ENCODE results near the gene TNNI2. TPM values are rescaled to one million over a fixed set of nuclear protein-coding genes. Genes with fewer than 3 reads are reported as not detected.

The TNNI2 gene
- total RNA-seq, 2 donors from 2014 or later: not detected

DNA sequence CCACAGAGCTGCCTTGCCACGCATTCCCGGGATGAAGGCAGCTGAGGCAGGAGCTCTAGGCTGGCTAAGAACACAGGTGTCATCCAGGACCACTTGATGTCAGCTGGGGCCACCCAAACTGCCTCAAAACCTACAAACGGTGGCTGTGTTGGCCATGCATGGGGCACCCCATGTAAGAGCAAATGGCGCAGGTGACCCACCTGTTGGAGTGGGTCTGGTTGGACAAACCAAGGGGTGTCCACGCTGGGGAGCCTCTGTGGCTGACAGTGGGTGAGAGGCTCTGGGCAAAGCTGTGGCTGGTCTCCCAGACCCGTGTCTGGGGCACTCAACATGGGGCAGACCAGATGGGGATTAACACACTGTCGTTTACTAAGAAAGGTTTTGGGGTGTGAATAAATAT, 23.0 kb upstream of the TNNI2 start:
- DNase-seq (ENCODE audit: low spot score in 2 of 2) (no peak), ATAC-seq (no peak)
- no peaks in the 10 kb centered on the region for H3K36me3 Mint-ChIP-seq
- no peak overlapping the region for H3K27ac Mint-ChIP-seq
- peaks cover 0 to 3% of the 10 kb centered on the region in 2 donors for H3K9me3 Mint-ChIP-seq

DNA sequence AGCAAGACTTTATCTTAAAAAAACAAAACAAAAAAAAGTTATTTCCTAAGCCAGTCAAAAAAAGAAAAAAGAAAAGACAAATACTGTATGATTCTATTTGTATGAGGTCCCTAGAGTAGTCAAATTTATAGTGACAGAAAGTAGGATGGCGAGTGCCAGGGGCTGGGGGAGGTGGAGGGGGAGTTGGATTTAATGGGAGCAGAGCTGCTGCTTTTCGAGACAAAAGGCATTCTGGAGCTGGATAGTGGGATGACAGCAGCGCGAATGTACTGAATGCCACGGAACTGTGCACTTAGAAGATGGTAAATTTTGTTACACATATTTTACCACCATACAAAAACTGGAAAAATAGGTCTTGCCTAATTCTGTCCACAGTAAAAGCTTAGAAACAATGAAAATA, 21.8 kb upstream of the TNNI2 start:
- no peaks in the 10 kb centered on the region for H3K36me3 Mint-ChIP-seq
- DNase-seq (ENCODE audit: low spot score in 2 of 2) (no peak), ATAC-seq (no peak)
- H3K27ac Mint-ChIP-seq: no peak overlapping the region
- H3K9me3 Mint-ChIP-seq: peaks cover 3 to 8% of the 10 kb centered on the region in 2 donors

DNA sequence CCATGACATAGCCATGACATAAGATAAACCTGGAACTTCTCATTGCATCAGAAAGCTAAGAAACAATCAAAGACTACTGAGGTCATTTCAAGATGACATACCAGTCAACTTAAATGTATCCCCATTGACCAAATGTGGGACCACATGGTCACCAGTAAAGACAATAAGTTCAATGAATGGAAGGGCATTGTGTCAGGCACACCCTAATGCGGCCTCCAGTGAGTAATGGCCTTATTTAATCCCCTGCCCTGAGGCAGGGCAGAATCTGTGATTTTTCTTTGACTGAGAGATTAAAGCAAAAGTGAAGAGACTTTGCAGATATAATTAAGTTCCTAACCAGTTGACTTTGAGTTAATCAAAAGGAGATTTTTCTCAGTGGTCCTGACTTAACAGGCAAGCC, 21.3 kb upstream of the TNNI2 start:
- no peak for ATAC-seq
- peaks cover 3 to 8% of the 10 kb centered on the region in 2 donors for H3K9me3 Mint-ChIP-seq
- no peaks in the 10 kb centered on the region for H3K36me3 Mint-ChIP-seq
- H3K27ac Mint-ChIP-seq: no peak overlapping the region
- DNase-seq (ENCODE audit: low spot score in 2 of 2): no peak

DNA sequence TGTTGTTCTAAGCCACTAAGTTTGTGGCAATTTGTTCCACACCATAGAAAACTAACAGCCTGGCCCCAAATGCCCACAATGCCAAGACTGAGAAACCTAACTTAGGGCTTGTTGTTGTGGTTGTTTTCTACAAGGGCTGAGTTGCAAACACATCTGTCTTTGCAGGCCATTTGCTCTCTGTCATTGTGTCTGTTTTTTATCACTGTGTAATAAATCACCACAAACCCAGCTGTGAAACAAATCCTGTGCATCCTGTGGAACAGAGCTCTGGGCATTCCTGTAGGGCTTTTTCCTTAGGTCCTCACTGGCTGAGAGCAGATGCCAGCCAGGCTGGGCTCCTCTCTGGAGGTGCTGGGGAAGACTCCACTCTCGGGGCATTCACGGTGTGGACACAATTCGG, 19.7 kb upstream of the TNNI2 start:
- H3K27ac Mint-ChIP-seq: no peak overlapping the region
- ATAC-seq: no peak
- H3K9me3 Mint-ChIP-seq: peaks cover 3 to 8% of the 10 kb centered on the region in 2 donors
- DNase-seq (ENCODE audit: low spot score in 2 of 2): no peak
- no peaks in the 10 kb centered on the region for H3K36me3 Mint-ChIP-seq

DNA sequence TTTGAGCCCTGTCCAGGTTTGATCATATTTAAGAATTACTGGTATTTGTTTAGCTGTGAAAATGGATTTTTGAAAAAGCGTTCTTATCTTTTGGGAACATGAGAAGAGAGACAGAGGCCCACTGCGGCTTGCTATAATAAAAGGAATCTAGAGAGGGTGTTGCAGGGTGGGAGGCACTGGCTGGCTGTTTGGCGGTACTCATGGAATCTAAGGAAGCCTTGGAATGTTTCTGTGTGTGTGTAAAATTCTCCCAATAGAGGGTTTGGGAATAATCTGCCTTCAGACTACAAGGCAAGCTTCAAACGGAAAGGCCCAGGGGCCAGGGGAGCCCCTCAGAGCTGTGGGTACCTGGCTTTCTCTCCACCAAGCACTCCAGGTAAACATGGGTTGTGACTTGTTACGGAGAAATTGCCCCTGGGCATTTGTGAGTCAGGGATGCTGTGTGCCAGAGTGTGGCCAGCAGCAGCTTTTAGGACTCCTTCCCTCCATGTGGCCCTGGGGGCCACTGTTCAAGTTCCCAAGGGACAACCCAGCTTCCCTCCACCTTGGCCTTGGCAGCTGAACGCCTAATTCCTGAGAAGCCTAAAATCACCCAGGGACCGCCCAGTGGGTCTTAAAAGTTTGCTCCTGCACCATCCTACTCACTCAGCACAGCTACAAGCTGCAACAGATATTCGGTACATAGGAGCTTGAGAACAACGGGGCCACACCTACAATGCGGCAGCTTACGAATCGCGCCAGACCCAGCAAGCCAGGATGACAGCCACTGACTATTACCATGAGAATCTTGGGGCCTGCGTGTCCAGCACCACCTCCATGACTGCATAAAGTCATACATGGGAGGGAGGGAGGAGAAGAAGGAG, 18.1 kb upstream of the TNNI2 start:
- H3K36me3 Mint-ChIP-seq: no peaks in the 10 kb centered on the region
- DNase-seq (ENCODE audit: low spot score in 2 of 2): no peak
- H3K9me3 Mint-ChIP-seq: peaks cover 3 to 8% of the 10 kb centered on the region in 2 donors
- no peak overlapping the region for H3K27ac Mint-ChIP-seq
- ATAC-seq: no peak

DNA sequence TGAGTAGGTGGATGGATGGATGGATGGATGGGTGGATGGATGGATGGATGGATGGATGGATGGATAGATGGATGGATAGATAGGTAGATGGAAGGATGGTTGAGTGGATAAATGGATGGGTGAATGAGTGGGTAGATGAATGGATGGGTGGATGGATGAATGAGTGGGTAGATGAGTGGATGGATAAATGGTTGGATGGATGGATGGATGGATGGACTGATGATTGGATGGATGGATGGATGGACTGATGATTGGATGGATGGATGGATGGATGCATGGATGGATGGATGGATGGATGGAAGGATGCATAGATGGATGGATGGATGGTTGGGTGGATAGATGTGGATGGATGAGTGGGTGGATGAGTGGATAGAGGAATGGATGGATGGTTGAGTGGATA, 17.2 kb upstream of the TNNI2 start:
- ATAC-seq (no peak), DNase-seq (ENCODE audit: low spot score in 2 of 2) (no peak)
- Mint-ChIP-seq H3K36me3 (no peaks in the 10 kb centered on the region), H3K27ac (no peak overlapping the region), H3K9me3 (peaks cover 3 to 8% of the 10 kb centered on the region in 2 donors)

DNA sequence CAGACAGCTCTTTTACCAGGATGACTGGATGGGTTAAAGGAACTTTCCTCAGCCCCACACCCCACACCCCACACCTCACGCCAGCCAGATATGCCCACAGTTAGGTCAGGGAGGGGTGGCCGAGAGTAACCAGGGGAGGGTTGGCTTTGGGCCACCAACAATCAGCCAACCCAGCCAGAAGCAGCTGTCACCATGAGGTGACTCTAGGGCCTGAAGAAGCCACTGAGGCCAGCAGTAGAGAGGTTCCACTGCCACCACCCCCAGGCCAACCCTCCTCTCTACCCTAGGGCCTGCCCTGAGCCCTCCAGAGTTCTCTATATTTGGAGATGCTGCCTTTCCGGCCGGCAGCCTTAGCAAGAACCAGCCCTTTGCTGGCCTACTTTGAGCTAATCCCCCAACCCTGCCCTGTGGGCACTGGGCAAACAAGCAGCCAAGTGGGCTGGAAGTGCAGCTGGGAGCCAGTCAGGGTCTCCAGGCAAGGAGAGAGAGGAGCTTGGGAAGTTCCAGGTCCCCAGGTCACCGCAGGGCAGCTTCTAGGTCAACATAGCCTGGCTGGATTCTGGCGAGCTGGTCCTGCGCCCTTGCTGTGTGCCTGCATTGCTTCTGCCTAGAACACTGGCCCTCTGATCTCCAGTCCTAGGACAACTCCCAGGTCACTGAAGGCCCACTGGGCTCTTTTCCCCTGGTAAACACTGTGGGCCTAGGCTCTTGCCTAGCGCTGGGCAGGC, 16.0 kb upstream of the TNNI2 start:
- Mint-ChIP-seq H3K27ac (no peak overlapping the region), H3K9me3 (peaks cover 3 to 8% of the 10 kb centered on the region in 2 donors), H3K36me3 (no peaks in the 10 kb centered on the region)
- ATAC-seq (no peak), DNase-seq (ENCODE audit: low spot score in 2 of 2) (no peak)

DNA sequence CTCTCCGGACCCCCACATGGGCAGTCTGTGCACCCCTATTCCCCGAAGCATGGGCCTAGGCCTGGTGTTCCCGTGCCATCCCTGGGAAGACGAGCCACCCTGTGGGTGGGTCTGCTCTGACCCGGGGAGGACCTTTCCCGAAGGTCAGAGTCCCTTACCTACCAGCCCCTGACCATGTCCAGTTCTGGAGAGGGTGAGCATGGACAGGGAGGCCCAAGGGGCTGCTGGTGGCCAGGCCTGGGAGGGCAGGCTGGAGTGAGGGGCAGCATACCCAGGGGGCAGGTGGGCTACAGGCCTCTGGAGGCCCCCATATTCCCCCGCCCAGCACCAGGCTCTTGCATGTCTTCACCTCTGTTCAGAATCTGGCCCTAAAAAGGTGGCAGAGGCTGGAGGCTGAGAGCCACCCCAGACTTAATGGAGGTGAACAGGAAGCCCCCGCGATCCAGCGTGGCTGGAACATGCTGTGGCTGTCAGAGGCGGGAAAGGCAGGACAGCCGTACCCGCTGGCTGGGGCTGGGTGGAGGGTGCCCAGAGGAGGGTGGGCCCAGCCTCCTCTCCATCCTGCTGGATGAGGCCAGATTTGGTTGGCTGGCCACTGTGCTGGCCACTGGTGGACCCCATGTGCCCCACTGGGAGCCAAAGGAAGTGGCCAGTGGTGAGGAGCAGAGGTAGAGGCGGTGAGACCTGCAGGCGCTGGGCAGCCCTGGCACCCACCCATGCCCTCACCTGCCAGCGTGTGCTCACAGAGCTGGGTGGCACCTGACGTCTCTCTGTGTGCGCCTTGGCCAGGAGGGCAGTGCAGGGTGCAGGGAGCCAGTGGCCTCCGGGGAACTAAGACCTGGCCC, 15.2 kb upstream of the TNNI2 start:
- H3K27ac Mint-ChIP-seq: no peak overlapping the region
- no peak for ATAC-seq
- no peaks in the 10 kb centered on the region for H3K36me3 Mint-ChIP-seq
- no peak for DNase-seq (ENCODE audit: low spot score in 2 of 2)
- H3K9me3 Mint-ChIP-seq: peaks cover 3 to 8% of the 10 kb centered on the region in 2 donors

DNA sequence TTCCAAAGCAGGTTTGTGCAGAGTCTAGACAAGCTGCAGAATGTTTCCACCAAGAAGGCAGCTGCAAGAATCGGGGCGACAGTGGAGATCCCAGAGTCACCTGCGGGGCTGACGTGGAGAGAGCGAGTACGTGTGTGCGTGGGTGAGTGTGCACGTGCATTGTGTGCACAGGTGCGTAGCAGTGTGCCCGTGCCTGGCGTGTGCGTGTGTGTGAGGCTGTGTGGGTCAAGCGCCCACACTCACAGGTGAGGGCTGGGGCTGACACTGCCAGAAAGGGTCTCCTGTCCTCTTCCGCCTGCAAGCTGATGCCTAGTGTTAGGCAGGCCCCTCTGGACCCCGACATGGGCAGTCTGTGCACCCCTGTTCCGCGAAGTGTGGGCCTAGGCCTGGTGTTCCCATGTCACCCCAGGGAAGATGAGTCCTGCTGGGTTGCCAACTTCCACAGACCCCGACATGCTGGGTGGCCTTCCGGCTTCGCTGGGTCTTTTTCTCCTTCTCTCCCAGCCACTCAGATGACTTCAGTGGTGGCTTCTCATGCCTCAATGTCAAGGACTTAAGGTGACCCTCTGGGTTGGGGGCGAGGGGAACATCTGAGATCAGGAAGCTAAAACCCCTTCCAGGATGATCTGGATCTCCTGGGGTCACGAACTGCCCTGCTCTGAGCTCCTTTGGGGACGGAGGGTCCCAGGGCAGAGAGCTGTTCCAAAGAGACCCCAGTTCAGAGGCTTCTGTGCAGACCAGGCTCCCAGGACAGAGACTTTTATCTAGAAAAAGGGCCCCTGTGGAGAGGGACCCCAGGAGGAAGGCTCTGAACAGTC, 14.4 kb upstream of the TNNI2 start:
- Mint-ChIP-seq H3K9me3 (peaks cover 3 to 8% of the 10 kb centered on the region in 2 donors), H3K36me3 (no peaks in the 10 kb centered on the region), H3K27ac (no peak overlapping the region)
- ATAC-seq (no peak), DNase-seq (ENCODE audit: low spot score in 2 of 2) (no peak)

DNA sequence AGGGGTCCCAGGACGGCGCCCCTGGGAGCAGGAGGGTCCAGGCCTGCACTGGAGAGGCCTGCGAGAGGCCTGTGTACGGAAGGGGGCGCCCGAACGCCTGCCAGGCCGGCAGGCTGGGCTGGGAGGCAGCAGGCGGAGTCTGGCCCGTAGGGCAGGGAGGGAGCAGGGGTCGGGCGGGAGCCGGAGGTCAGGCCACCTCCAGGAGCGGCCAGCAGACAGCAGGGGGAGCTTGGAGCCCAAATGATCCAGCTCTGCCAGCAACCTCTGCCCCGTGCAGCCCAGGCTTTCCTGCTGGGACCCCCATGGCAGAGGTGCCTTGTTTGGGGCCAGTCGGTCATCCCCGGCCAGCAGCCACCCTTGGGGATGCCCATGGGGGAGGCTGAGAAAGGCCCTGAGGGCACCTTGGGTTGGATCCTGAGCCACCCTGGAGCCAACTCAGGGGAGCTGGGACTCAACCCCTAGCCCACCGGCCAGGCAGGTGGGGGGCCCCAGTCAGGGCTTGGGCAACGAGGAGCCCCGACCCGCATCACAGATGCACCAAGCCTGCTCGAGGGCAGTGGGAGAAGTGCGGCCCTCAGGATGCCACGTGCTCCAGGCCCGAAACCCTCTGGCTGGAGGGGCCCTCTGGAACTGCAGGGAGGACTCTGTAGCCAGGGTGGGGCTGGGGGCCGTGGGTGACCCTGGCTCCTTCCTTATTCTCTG, 13.6 kb upstream of the TNNI2 start:
- DNase-seq (ENCODE audit: low spot score in 2 of 2) (no peak), ATAC-seq (peak in 1 of 2 donors; percentile 38)
- no peak overlapping the region for H3K27ac Mint-ChIP-seq
- H3K9me3 Mint-ChIP-seq: peaks cover under 1 to 8% of the 10 kb centered on the region in 2 donors
- no peaks in the 10 kb centered on the region for H3K36me3 Mint-ChIP-seq

DNA sequence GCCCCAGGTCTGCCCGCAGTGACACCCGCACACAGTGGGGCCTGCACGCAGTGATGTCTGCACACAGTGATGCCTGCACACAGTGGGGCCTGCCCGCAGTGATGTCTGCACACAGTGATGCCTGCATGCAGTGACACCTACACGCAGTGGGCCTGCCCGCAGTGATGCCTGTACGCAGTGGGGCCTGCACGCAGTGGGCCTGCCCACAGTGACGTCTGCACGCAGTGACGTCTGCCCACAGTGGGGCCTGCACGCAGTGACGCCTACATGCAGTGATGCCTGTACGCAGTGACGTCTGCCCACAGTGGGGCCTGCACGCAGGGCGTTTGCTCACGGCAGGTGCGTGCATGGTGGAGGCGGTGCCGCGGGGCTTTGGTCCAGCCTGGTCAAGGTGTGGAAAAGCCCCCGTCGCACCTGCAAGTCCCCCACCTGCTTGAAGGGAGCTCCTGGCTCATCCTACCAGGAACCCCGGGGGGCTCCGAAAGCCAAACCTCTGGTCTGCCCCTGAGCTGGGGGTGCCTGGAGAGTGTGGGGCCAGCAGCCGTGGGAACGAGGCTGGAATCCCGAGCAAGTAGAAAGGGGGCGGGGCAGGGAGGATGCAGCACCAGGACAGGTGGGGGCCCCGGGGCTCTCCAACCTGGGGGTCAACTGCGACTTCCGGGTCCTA, 12.9 kb upstream of the TNNI2 start:
- H3K9me3 Mint-ChIP-seq: peaks cover 0 to 8% of the 10 kb centered on the region in 2 donors
- no peaks in the 10 kb centered on the region for H3K36me3 Mint-ChIP-seq
- H3K27ac Mint-ChIP-seq: no peak overlapping the region
- no peak for ATAC-seq
- DNase-seq (ENCODE audit: low spot score in 2 of 2): no peak

DNA sequence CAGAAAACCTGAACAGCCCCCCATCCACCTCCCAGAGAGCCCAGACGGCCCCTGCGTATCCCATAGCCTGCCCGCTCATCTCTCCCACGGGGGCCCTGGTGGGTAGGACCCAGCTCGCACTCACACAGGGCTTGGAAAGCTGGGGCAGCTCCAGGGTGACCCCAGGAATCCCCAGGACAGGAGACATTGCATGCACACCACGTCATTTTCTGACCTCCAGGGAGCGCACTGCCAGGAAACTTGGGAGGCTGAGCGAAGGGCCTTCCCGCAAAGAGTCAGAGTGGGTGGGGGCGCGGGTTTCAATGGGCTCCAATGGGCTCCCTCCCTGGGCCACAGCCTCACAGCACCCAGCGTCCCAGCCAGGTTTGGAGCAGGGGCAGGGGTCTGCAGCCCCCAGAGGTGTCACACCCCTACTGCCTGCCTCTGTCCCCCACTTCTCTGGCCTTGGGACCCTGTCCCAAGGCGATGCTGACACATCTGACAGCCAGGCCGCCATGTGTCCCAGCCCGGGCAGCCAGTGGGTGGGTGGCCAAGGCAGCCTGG, 12.2 kb upstream of the TNNI2 start:
- DNase-seq (ENCODE audit: low spot score in 2 of 2) (no peak), ATAC-seq (no peak)
- H3K36me3 Mint-ChIP-seq: no peaks in the 10 kb centered on the region
- peaks cover 0 to 1% of the 10 kb centered on the region in 2 donors for H3K9me3 Mint-ChIP-seq
- no peak overlapping the region for H3K27ac Mint-ChIP-seq

DNA sequence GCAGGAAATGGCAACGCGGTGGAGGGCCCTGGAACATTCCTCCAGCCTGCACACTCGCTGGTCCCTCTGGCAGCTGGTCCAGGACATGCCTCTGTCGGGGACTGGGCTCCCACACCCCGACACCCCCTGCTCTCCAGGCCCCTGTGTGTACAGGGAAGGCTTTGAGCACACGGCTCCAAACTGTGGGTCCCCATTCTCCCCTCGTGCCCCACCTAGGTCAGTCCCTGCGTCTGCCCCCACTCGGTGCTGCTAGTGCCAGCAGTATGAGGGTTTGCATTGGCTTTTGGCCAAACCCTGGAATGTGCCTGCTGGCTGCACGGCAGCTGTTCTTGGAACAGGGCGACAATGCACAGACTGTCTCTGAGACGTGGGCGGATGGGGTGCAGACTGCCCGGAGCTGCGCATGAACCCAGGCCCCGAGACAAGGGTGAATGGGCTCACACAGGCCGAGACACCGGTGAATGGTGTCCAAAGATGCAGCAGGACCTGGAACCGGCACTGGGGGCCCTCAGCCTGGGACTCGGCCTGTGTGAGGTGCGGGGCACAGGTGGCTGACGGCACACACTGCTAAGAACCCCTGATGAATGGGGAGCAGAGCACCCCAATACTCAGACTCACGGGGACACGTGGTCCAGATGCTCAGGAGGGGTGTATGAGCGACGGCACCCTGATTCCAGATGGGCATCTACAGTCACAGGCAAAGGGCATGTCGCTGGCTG, 11.5 kb upstream of the TNNI2 start:
- H3K9me3 Mint-ChIP-seq: no peaks in the 10 kb centered on the region
- ATAC-seq (no peak), DNase-seq (ENCODE audit: low spot score in 2 of 2) (no peak)
- H3K27ac Mint-ChIP-seq: no peak overlapping the region
- H3K36me3 Mint-ChIP-seq: no peaks in the 10 kb centered on the region

DNA sequence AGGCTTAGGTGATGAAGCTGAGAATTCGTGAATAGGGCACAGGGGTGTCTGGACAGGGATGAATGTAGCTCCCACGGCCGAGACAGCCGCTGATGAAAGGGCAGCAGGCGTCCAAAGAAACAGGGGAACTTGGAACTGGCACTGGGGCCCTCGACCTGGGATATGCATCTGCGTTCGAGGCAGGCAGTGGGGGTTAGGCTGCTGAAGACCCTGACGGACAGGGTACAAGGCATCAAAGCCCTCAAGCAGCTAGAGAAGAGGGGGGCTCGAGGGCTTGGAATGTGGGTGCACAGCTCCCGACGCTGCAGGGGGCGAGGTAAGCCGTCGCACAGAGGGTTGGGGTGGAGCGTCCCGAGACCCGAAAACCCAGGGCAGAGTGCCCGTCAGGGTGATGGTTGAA, 10.8 kb upstream of the TNNI2 start:
- ATAC-seq: no peak
- no peaks in the 10 kb centered on the region for H3K9me3 Mint-ChIP-seq
- no peaks in the 10 kb centered on the region for H3K36me3 Mint-ChIP-seq
- no peak for DNase-seq (ENCODE audit: low spot score in 2 of 2)
- H3K27ac Mint-ChIP-seq: no peak overlapping the region
